SK-N-SH (cell line): ENCODE data around the gene SAYSD1. TPM values are rescaled to one million over a fixed set of nuclear protein-coding genes. Genes with fewer than 3 reads are reported as not detected.

Experiments
- CTCF ChIA-PET: fragments of 300-600, 350-600 bp; formaldehyde crosslinking; extraction: SDS; loops from one replicate; lab custom pipeline; 2021; lab: Yijun Ruan, JAX
- POLR2A ChIA-PET: fragments of 350-600 bp; sonication (Branson Sonifier 250); formaldehyde crosslinking; extraction: SDS; loops from one replicate; lab custom pipeline; 2020; ENCODE audit warnings: antibody characterized with exemption, inconsistent platforms; lab: Yijun Ruan, JAX
- DNase-seq: peaks from one replicate; pipeline ENCODE4 v3.0.0; 2012
- H2AFZ ChIP-seq: fragments of 200-600 bp; sonication (generic); 2 replicates; pipeline ENCODE4 v1.8.1; 2016; ENCODE audit warnings: antibody characterized with exemption, mild to moderate bottlenecking, low read depth
- H3F3A ChIP-seq: fragments of 200-600 bp; sonication (generic); replicated peaks from 2 replicates; pipeline ENCODE3; 2016; ENCODE audit warnings: antibody characterized with exemption, mild to moderate bottlenecking; ENCODE audit not compliant: insufficient read depth
- H3K27ac ChIP-seq, 2 experiments: fragments of 200-500 bp in 1 of 2; fragments of 200-600 bp in 1 of 2; sonication (Bioruptor generic) in 1 of 2; sonication (generic), shearing (Covaris generic) in 1 of 2; 2 replicates each; pipeline versions ENCODE4 v1.5.1 to v1.6.1; 2014 to 2016; ENCODE audit warnings: low read depth in 2 of 2, inconsistent platforms in 1 of 2, low read length in 1 of 2, mild to moderate bottlenecking in 1 of 2, mixed read lengths in 1 of 2
- H3K27me3 ChIP-seq: fragments of 200-600 bp; sonication (generic), shearing (Covaris generic); 2 replicates; pipeline ENCODE4 v1.6.1; 2016; ENCODE audit warnings: mixed run types; ENCODE audit not compliant: insufficient read depth
- H3K36me3 ChIP-seq, 2 experiments: fragments of 200-500 bp in 1 of 2; fragments of 200-600 bp in 1 of 2; sonication (Bioruptor generic) in 1 of 2; sonication (generic) in 1 of 2; replicated peaks in 1 of 2; 2 replicates each; pipeline versions ENCODE3 to v1.5.1; 2014 to 2016; ENCODE audit warnings: low read length in 1 of 2, mild to moderate bottlenecking in 1 of 2; ENCODE audit not compliant: insufficient read depth in 2 of 2, control insufficient read depth in 1 of 2
- H3K4me1 ChIP-seq, 2 experiments: fragments of 200-500 bp in 1 of 2; fragments of 200-600 bp in 1 of 2; sonication (Bioruptor generic) in 1 of 2; sonication (generic), shearing (Covaris generic) in 1 of 2; 2 replicates each; pipeline versions ENCODE4 v1.5.1 to v1.6.1; 2014 to 2016; ENCODE audit warnings: low read depth in 1 of 2, low read length in 1 of 2, mixed run types in 1 of 2; ENCODE audit not compliant: insufficient read depth in 2 of 2, control insufficient read depth in 1 of 2
- H3K4me2 ChIP-seq: fragments of 200-600 bp; sonication (generic), shearing (Covaris generic); 2 replicates; pipeline ENCODE4 v1.6.1; 2017; ENCODE audit warnings: mixed run types
- H3K4me3 ChIP-seq, 2 experiments: fragments of 200-500 bp in 1 of 2; fragments of 200-600 bp in 1 of 2; sonication (Bioruptor generic) in 1 of 2; sonication (generic), shearing (Covaris generic) in 1 of 2; 2 replicates each; pipeline versions ENCODE4 v1.5.1 to v1.8.1; 2014 to 2016; ENCODE audit warnings: low read depth in 2 of 2, inconsistent platforms in 1 of 2, low read length in 1 of 2, mild to moderate bottlenecking in 1 of 2, mixed read lengths in 1 of 2, moderate library complexity in 1 of 2
- H3K79me2 ChIP-seq: fragments of 200-600 bp; sonication (generic); 2 replicates; pipeline ENCODE4 v1.8.1; 2017; ENCODE audit warnings: mild to moderate bottlenecking; ENCODE audit not compliant: insufficient read depth
- H3K9ac ChIP-seq: fragments of 200-600 bp; sonication (generic); 2 replicates; pipeline ENCODE4 v1.6.1; 2017; ENCODE audit warnings: mixed run types
- H3K9me2 ChIP-seq: fragments of 200-600 bp; sonication (generic); 2 replicates; pipeline ENCODE4 v1.6.1; 2017; ENCODE audit warnings: mixed run types
- H3K9me3 ChIP-seq: fragments of 200-600 bp; sonication (generic); 2 replicates; pipeline ENCODE4 v1.6.1; 2017; ENCODE audit warnings: mixed run types, mild to moderate bottlenecking, moderate library complexity
- H4K20me1 ChIP-seq: fragments of 200-600 bp; sonication (generic); 2 replicates; pipeline ENCODE4 v1.6.1; 2017; ENCODE audit warnings: mild to moderate bottlenecking, mixed run types; ENCODE audit not compliant: insufficient read depth
- EZH2phosphoT487 ChIP-seq: fragments of 200-600 bp; sonication (generic); IDR thresholded peaks from 2 replicates; pipeline ENCODE4 v1.6.1; 2017; ENCODE audit warnings: low read depth, mixed run types, mild to moderate bottlenecking, antibody characterized with exemption, moderate library complexity, borderline replicate concordance
- FOXJ3 ChIP-seq: sonication (generic); formaldehyde crosslinking; IDR thresholded peaks from 2 replicates; pipeline ENCODE4 v1.5.1; 2020; ENCODE audit warnings: mild to moderate bottlenecking, missing genetic modification reagents
- GABPA ChIP-seq: IDR thresholded peaks from 2 replicates; pipeline ENCODE4 v1.4.0; 2012; ENCODE audit warnings: low read depth, mild to moderate bottlenecking
- JUND ChIP-seq: IDR thresholded peaks from 2 replicates; pipeline ENCODE4 v1.4.0; 2012
- MAX ChIP-seq: IDR thresholded peaks from 2 replicates; pipeline ENCODE4 v1.4.0; 2012; ENCODE audit warnings: low read depth
- NFIC ChIP-seq: IDR thresholded peaks from 2 replicates; pipeline ENCODE4 v1.4.0; 2012; ENCODE audit warnings: borderline replicate concordance
- PBX3 ChIP-seq: IDR thresholded peaks from 2 replicates; pipeline ENCODE4; 2012
- POLR2AphosphoS5 ChIP-seq: IDR thresholded peaks from 2 replicates; pipeline ENCODE4 v1.6.1; 2012; ENCODE audit warnings: low read depth, low read length
- RAD21 ChIP-seq: IDR thresholded peaks from 2 replicates; pipeline ENCODE4 v1.6.1; 2012; ENCODE audit warnings: mild to moderate bottlenecking, low read length
- RCOR1 ChIP-seq: fragments of 150-350 bp; IDR thresholded peaks from 2 replicates; pipeline ENCODE4 v1.6.1; 2017; ENCODE audit warnings: antibody characterized with exemption, low read length
- REST ChIP-seq: IDR thresholded peaks from 2 replicates; pipeline ENCODE4 v1.6.1; 2012; ENCODE audit warnings: mild to moderate bottlenecking, low read depth, low read length, moderate library complexity
- RFX5 ChIP-seq: IDR thresholded peaks from 2 replicates; pipeline ENCODE4 v1.6.1; 2012; ENCODE audit warnings: mild to moderate bottlenecking, improper control_type of control experiment, low read length
- RXRA ChIP-seq: IDR thresholded peaks from 2 replicates; pipeline ENCODE4 v1.4.0; 2012; ENCODE audit warnings: low read depth, mild to moderate bottlenecking, borderline replicate concordance
- TAF1 ChIP-seq: IDR thresholded peaks from 2 replicates; pipeline ENCODE4 v1.6.1; 2012; ENCODE audit warnings: low read depth, mild to moderate bottlenecking, low read length, moderate library complexity, borderline replicate concordance
- YY1 ChIP-seq: IDR thresholded peaks from 2 replicates; pipeline ENCODE4 v1.4.0; 2012; ENCODE audit warnings: low read depth, mild to moderate bottlenecking
- ZBTB33 ChIP-seq: IDR thresholded peaks from 2 replicates; pipeline ENCODE4 v1.4.0; 2012; ENCODE audit warnings: low read depth, borderline replicate concordance
- WGBS: methylation state at CpG from one replicate; pipeline ENCODE4 v1.1.6; 2017; ENCODE audit warnings: low lambda C conversion rate; 5-methylcytosine and 5-hydroxymethylcytosine counted together
- polyA plus RNA-seq, 3 experiments: library from polyadenylated mRNA; depleted of rRNA; stranded (reverse); fragments of >200 nt; gene quantifications; 2 replicates each; pipeline ENCODE4 v1.2.3, GENCODE V29; 2012

SAYSD1 gene
- polyA plus RNA-seq, 1 of the 3 experiments (the other 2 are of a cell fraction), result 6.1 TPM

GRCh38 chr6:39154705-39155104 is 39.7 kb upstream of the SAYSD1 start:
- H3K36me3 ChIP-seq, result no peaks in the 10 kb centered on the region
- H3K9me3 ChIP-seq, result no peaks in the 10 kb centered on the region
- DNase-seq, result no peak
- POLR2A ChIA-PET, result no interaction called here
- H3F3A ChIP-seq, result no peaks in the 10 kb centered on the region
- no peaks in the 10 kb centered on the region for H3K27me3 ChIP-seq
- CTCF ChIA-PET, result interaction anchor here (5.9 kb wide), 1 partner anchor 12 kb away, joined by 41 read pairs; no protein-coding TSS in a partner anchor
- TF ChIP-seq RAD21, result no peak
- no peak for TF ChIP-seq RCOR1
- TF ChIP-seq JUND, result no peak
- TF ChIP-seq REST, result no peak
- TF ChIP-seq TAF1, result no peak
- no peak for TF ChIP-seq PBX3
- no peak for TF ChIP-seq NFIC
- no peak for TF ChIP-seq ZBTB33
- no peaks in the 10 kb centered on the region for H3K79me2 ChIP-seq
- no peak overlapping the region for H3K4me2 ChIP-seq
- no peak overlapping the region for H3K9ac ChIP-seq
- 26% methylated on average over 4 of the region's 4 CpGs for WGBS
- H2AFZ ChIP-seq, result no peak overlapping the region
- no peak overlapping the region for H3K27ac ChIP-seq
- no peaks in the 10 kb centered on the region for H3K9me2 ChIP-seq
- H3K4me1 ChIP-seq, result peaks cover 0 to 5% of the 10 kb centered on the region in 2 experiments; a peak in 2 of 4 replicates
- H3K4me3 ChIP-seq, result no peak overlapping the region
- H4K20me1 ChIP-seq, result no peaks in the 10 kb centered on the region

- H4K20me1 ChIP-seq, result no peaks in the 10 kb centered on the region
- no peaks in the 10 kb centered on the region for H3K27me3 ChIP-seq
- H3F3A ChIP-seq, result no peaks in the 10 kb centered on the region
- no peak overlapping the region for H3K4me3 ChIP-seq
- CTCF ChIA-PET, result interaction anchor here (0.9 to 2.6 kb wide), 2 partner anchors 12 to 141 kb away, joined by 3 to 7 read pairs; no protein-coding TSS in a partner anchor
- H3K9me3 ChIP-seq, result no peaks in the 10 kb centered on the region
- no peak overlapping the region for H2AFZ ChIP-seq
- H3K9me2 ChIP-seq, result no peaks in the 10 kb centered on the region
- DNase-seq, result no peak
- H3K36me3 ChIP-seq, result no peaks in the 10 kb centered on the region
- no peak overlapping the region for H3K27ac ChIP-seq
- H3K9ac ChIP-seq, result no peak overlapping the region
- TF ChIP-seq GABPA (no peak), JUND (no peak), REST (no peak), EZH2phosphoT487 (no peak), YY1 (no peak), MAX (no peak), FOXJ3 (CRISPR knock-in tag) (no peak), POLR2AphosphoS5 (no peak), RFX5 (no peak), RXRA (no peak)
- H3K4me2 ChIP-seq, result no peak overlapping the region
- 44% methylated on average over 6 of the region's 6 CpGs for WGBS
- POLR2A ChIA-PET, result no interaction called here
- no peaks in the 10 kb centered on the region for H3K79me2 ChIP-seq
- peaks cover 0 to 5% of the 10 kb centered on the region in 2 experiments; a peak in 2 of 4 replicates for H3K4me1 ChIP-seq
Measured at GRCh38 chr6:39153766-39154397, 38.9 kb upstream of the SAYSD1 start.
